ENCODE results near the gene LCT.
"Not testable (repeated sequence)": the region's sequence is repeated elsewhere in the genome, so short reads cannot be mapped to it uniquely, and the experiment has no call there.

LCT gene

GRCh38 chr2:135796606-135797005, 40.4 kb downstream of the LCT start:
- no peak for DNase-seq

- not testable (repeated sequence) for DNase-seq
Observed at GRCh38 chr2:135795641-135796040, 41.3 kb downstream of the LCT start.

GRCh38 chr2:135792401-135793150, 44.4 kb downstream of the LCT start:
- DNase-seq, result no peak

- DNase-seq, result peak; percentile 77
Observed at GRCh38 chr2:135791418-135792190, 45.4 kb downstream of the LCT start.

GRCh38 chr2:135790423-135790822, 46.6 kb downstream of the LCT start:
- DNase-seq, result no peak

- DNase-seq, result peak; percentile 94
Observed at GRCh38 chr2:135786823-135787222, 50.2 kb downstream of the LCT start.

GRCh38 chr2:135785032-135785431, 52.0 kb downstream of the LCT start:
- DNase-seq, result no peak

GRCh38 chr2:135783439-135783838, 53.5 kb downstream of the LCT start:
- no peak for DNase-seq

- no peak for DNase-seq
Observed at GRCh38 chr2:135782231-135782630, 54.8 kb downstream of the LCT start.

GRCh38 chr2:135776367-135776766, 60.6 kb downstream of the LCT start:
- DNase-seq, result no peak

GRCh38 chr2:135775420-135775819, 61.6 kb downstream of the LCT start:
- peak; percentile 73 for DNase-seq

GRCh38 chr2:135773917-135774316, 63.1 kb downstream of the LCT start:
- peak; percentile 44 for DNase-seq

GRCh38 chr2:135773319-135773718, 63.7 kb downstream of the LCT start:
- DNase-seq, result no peak

- DNase-seq, result no peak
Observed at GRCh38 chr2:135768863-135769262, 68.1 kb downstream of the LCT start.

- no peak for DNase-seq
Observed at GRCh38 chr2:135762530-135762929, 74.5 kb downstream of the LCT start.

GRCh38 chr2:135762022-135762421, 75.0 kb downstream of the LCT start:
- no peak for DNase-seq

- DNase-seq, result no peak
Observed at GRCh38 chr2:135756692-135757091, 80.3 kb downstream of the LCT start.

- no peak for DNase-seq
Observed at GRCh38 chr2:135755573-135755972, 81.4 kb downstream of the LCT start.

- DNase-seq, result peak; percentile 54
Observed at GRCh38 chr2:135745545-135745944, 91.4 kb downstream of the LCT start.

GRCh38 chr2:135744760-135745314, 92.1 kb downstream of the LCT start:
- DNase-seq, result no peak

GRCh38 chr2:135743860-135744259, 93.1 kb downstream of the LCT start:
- DNase-seq, result no peak

GRCh38 chr2:135742325-135742757, 94.6 kb downstream of the LCT start:
- peak; percentile 8 for DNase-seq

GRCh38 chr2:135741395-135742324, 95.3 kb downstream of the LCT start, which contains the start of gene UBXN4:
UBXN4 (plus strand) TSS chr2:135741855; CDS start chr2:135741930, 75 bp downstream.
- DNase-seq, result peak; percentile 99
